ENCODE results near the gene NEBL.
"Not testable (repeated sequence)": the region's sequence is repeated elsewhere in the genome, so short reads cannot be mapped to it uniquely, and the experiment has no call there.

The NEBL gene, protein sequence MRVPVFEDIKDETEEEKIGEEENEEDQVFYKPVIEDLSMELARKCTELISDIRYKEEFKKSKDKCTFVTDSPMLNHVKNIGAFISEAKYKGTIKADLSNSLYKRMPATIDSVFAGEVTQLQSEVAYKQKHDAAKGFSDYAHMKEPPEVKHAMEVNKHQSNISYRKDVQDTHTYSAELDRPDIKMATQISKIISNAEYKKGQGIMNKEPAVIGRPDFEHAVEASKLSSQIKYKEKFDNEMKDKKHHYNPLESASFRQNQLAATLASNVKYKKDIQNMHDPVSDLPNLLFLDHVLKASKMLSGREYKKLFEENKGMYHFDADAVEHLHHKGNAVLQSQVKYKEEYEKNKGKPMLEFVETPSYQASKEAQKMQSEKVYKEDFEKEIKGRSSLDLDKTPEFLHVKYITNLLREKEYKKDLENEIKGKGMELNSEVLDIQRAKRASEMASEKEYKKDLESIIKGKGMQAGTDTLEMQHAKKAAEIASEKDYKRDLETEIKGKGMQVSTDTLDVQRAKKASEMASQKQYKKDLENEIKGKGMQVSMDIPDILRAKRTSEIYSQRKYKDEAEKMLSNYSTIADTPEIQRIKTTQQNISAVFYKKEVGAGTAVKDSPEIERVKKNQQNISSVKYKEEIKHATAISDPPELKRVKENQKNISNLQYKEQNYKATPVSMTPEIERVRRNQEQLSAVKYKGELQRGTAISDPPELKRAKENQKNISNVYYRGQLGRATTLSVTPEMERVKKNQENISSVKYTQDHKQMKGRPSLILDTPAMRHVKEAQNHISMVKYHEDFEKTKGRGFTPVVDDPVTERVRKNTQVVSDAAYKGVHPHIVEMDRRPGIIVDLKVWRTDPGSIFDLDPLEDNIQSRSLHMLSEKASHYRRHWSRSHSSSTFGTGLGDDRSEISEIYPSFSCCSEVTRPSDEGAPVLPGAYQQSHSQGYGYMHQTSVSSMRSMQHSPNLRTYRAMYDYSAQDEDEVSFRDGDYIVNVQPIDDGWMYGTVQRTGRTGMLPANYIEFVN

DNA sequence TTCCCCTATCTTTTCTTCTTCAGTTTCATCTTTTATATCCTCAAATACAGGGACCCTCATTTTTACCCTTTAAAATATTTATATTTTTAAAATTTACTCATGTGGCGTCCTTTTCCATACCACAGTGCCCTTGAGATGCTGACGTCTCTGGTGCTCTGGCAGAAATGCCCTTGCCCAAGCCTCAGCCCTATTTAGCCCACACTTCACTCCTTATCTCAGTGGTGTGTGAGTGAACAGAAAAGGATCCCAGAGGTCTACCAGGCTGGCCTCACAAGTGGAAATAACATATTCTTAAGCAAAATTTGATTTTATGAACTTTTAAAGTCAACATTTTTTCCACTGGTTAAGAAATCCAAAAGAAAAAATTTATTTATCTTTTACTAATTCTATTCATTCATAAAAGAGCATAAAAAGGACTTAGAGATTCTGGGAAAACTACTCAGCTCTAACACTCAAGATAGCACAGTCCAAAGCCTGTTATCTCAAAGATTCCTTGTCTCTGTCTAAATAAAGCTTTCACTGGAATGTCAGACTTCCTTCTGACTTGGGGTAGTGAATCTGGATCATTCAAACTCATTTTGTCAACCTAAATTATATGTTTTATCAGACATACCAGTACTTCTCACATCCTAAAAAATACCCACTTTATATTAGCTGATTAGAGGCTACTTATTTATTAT lies at the start of gene NEBL:
Gene NEBL (minus strand): TSS at position 166 of the 680 bp plus-strand sequence. CDS start 106 bp downstream, at position 60.
- DNase-seq: no peak
- TF ChIP-seq, protein P1, sequence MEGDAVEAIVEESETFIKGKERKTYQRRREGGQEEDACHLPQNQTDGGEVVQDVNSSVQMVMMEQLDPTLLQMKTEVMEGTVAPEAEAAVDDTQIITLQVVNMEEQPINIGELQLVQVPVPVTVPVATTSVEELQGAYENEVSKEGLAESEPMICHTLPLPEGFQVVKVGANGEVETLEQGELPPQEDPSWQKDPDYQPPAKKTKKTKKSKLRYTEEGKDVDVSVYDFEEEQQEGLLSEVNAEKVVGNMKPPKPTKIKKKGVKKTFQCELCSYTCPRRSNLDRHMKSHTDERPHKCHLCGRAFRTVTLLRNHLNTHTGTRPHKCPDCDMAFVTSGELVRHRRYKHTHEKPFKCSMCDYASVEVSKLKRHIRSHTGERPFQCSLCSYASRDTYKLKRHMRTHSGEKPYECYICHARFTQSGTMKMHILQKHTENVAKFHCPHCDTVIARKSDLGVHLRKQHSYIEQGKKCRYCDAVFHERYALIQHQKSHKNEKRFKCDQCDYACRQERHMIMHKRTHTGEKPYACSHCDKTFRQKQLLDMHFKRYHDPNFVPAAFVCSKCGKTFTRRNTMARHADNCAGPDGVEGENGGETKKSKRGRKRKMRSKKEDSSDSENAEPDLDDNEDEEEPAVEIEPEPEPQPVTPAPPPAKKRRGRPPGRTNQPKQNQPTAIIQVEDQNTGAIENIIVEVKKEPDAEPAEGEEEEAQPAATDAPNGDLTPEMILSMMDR (IDR thresholded peaks at IDR 0.05): no peak
- Histone ChIP-seq H3K9me3 (no peaks in the 10 kb centered on the region), H3K4me1 (no peaks in the 10 kb centered on the region), H3K4me3 (no peak within 1 kb of the TSS), H3K36me3 (peaks cover 0 to 3% (median 0%) of the 10 kb centered on the region in 3 donors), H3K27ac (no peak within 1 kb of the TSS), H3K27me3 (no peaks in the 10 kb centered on the region)
- intact Hi-C loops (cut with DNase I; ENCODE audit: low total_unique reads): no loop called here

DNA sequence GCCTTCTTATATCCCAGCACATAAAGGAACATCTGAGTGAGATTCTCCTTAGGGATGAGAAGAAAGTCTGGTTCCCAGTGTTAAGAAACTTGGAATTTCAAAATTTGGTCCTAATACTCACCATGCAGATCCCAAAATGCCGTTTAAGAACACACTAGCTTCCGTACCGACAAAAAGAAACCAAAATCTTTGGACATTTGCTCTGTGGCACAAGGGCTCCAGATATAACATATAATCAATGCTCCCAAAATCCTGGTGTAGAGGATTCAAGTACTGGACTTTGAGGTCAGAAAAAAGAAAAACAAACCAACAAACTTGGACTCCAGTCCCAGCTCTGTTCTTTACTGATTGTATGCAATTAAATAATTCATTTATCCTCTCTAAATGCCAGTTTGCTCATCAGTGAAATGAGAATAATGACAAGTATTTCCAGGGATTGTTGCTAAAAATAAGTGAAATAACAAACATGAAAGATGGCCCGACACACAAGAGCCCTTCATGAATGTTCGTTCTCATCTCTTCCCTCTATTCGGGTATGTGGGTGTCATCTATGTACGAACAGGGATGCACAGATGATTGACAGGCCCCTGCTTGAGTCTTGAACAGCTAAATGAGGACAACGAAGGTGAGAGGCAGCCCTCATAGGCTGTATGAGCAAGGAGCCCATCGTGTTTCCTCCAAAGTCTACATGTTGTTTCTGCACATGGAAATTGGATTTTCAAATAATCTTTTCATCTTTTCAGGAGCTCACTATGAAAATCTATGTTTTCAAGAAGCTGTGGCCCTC lies 48.6 kb upstream of the NEBL start:
- H3K9me3 ChIP-seq: no peaks in the 10 kb centered on the region
- no peak overlapping the region for H3K4me3 ChIP-seq
- no peaks in the 10 kb centered on the region for H3K27me3 ChIP-seq
- TF ChIP-seq, protein P1 (IDR thresholded peaks at IDR 0.05): no peak
- H3K27ac ChIP-seq: no peak overlapping the region
- intact Hi-C loops (cut with DNase I; ENCODE audit: low total_unique reads): no loop called here
- DNase-seq: no peak
- no peaks in the 10 kb centered on the region for H3K36me3 ChIP-seq
- no peaks in the 10 kb centered on the region for H3K4me1 ChIP-seq

DNA sequence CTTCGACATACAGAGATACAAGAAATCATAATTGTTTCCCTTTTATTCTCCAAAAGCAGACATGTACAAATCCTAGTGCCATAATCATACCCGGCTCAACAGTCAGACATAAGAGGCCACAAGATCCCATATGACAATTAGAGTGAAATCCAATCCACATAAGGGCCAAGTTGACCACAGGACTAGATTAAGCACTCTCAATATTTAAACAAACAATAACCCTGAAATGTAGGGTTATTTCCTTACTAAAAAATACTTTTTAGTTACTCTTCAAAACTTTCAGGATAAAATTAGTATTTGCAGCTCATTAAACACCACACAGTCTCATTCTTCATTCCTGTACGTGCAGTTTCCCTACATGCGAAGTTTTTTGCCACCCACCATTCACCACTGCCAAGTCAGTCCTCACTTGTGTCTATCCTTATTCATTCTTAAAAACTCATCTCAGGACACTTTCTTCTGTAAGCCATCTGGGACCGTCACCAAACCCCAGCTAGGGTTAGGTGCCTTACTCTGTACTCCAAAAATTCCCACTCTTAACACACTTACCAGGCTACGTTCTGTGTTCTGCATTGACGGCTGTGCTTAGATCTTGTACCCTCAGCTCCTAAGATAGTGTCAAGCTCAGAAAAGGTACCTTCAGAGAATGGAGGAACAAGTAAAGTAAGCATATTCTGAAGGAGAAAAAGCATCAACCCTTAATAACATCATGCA lies 47.8 kb upstream of the NEBL start:
- TF ChIP-seq, protein P1 (IDR thresholded peaks at IDR 0.05): no peak
- DNase-seq: no peak
- H3K27ac ChIP-seq: no peak overlapping the region
- no peaks in the 10 kb centered on the region for H3K27me3 ChIP-seq
- intact Hi-C loops (cut with DNase I; ENCODE audit: low total_unique reads): no loop called here
- H3K36me3 ChIP-seq: no peaks in the 10 kb centered on the region
- H3K9me3 ChIP-seq: no peaks in the 10 kb centered on the region
- H3K4me3 ChIP-seq: no peak overlapping the region
- H3K4me1 ChIP-seq: no peaks in the 10 kb centered on the region

DNA sequence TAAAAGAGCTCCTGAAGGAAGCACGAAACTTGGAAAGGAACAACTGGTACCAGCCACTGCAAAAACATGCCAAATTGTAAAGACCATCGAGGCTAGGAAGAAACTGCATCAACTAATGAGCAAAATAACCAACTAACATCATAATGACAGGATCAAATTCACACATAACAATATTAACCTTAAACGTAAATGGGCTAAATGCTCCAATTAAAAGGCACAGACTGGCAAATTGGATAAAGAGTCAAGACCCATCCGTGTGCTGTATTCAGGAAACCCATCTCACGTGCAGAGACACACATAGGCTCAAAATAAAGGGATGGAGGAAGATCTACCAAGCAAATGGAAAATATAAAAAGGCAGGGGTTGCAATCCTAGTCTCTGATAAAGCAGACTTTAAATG lies 42.3 kb upstream of the NEBL start:
- intact Hi-C loops (cut with DNase I; ENCODE audit: low total_unique reads); H3K9me3 ChIP-seq; H3K27ac ChIP-seq; H3K4me3 ChIP-seq; H3K4me1 ChIP-seq; H3K27me3 ChIP-seq; DNase-seq; H3K36me3 ChIP-seq: not testable (repeated sequence)

DNA sequence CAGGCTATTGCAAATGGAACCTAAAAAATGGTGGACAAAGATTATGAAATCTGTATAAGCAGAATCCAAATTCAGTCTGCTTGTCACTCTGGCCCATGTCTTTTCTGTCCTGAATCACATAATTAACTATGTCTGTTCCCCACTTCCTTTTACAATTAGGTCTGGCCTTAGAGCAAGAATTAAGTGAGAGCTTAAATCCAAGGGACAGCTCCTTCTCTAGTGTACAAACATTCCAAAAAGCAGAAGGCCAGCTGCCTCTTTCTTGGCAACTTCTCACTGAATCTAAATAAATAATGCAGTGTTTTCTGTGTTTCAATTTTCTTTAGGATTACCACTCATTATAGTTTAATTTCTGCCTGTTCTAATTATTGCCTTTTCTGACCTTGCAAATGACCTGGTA lies 39.3 kb upstream of the NEBL start:
- TF ChIP-seq, protein P1 (IDR thresholded peaks at IDR 0.05): no peak
- H3K27me3 ChIP-seq: no peaks in the 10 kb centered on the region
- intact Hi-C loops (cut with DNase I; ENCODE audit: low total_unique reads): no loop called here
- H3K9me3 ChIP-seq: no peaks in the 10 kb centered on the region
- no peaks in the 10 kb centered on the region for H3K36me3 ChIP-seq
- no peak overlapping the region for H3K4me3 ChIP-seq
- H3K4me1 ChIP-seq: no peaks in the 10 kb centered on the region
- no peak overlapping the region for H3K27ac ChIP-seq
- DNase-seq: no peak
